Measurements from ENCODE around the gene SCGB3A2.

GRCh38 chr5:147860641-147861025 lies 17.9 kb upstream of the SCGB3A2 start:
- TF ChIP-seq CTCF (IDR thresholded peaks at IDR 0.05) (no peak), PBX3 (IDR thresholded peaks at IDR 0.05) (no peak)
- TF ChIP-seq, protein P1, sequence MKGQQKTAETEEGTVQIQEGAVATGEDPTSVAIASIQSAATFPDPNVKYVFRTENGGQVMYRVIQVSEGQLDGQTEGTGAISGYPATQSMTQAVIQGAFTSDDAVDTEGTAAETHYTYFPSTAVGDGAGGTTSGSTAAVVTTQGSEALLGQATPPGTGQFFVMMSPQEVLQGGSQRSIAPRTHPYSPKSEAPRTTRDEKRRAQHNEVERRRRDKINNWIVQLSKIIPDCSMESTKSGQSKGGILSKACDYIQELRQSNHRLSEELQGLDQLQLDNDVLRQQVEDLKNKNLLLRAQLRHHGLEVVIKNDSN (IDR thresholded peaks at IDR 0.05; ENCODE audit: borderline replicate concordance, low read depth) = no peak
- TF ChIP-seq, protein P2, sequence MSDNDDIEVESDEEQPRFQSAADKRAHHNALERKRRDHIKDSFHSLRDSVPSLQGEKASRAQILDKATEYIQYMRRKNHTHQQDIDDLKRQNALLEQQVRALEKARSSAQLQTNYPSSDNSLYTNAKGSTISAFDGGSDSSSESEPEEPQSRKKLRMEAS (IDR thresholded peaks at IDR 0.05; ENCODE audit: low read depth) = no peak

Measured in SK-N-SH (cell line).